ENCODE data around the gene MANSC1.
A peak's percentile ranks its signal among the peaks of the same experiment; 100 is the strongest.
"Not testable (repeated sequence)": the region's sequence is repeated elsewhere in the genome, so short reads cannot be mapped to it uniquely, and the experiment has no call there.

Gene MANSC1

DNA sequence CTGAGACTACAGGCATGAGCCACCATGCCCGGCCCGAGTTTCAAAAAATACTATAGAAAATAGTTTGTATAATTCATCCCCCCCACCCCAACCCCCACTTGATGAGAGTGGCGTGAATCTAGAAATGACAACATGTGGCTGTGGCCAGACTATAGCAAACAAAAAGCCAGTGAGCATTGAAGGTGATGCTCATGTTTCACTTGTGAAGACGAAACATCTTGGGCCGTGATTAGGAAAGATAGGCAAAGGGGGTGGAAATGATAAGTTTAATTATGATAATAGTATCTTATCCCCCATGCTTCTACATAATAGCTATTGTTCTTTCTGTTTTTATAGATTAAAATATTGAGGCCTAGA, 15.4 kb upstream of the MANSC1 start:
- no peak for DNase-seq (ENCODE audit: low read depth)

DNA sequence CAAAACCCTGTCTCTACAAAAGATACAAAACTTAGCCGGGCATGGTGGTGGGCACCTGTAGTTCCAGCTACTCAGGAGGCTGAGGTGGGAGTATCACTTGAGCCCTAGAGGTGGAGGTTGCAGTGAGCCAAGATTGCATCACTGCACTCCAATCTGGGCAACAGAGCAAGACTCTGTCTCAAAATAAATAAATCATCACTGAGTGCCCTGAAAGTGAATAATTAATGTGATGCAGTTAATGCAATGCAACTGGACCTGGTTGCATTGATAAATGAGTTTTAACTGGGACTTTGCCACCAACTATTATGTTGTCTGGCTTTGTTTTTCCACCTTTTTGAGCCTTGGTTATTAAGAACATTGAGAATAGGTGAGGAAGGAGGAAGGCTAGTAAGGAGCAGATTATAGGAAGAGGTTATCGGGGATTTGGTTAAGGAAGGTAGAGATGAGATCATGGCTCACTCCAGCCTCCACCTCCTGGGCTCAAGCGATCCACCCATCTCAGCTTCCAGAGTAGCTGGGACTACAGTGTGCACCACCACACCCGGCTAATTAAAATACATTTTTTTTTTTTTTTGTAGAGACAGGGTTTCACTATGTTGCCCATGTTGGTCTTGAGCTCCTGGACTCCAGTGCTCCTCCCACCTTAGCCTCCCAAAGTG, 14.9 kb upstream of the MANSC1 start:
- no peak for DNase-seq (ENCODE audit: low read depth)

- DNase-seq (ENCODE audit: low read depth) = no peak
These were observed 8.5 kb upstream of the MANSC1 start for GRCh38 chr12:12358528-12358927.

DNA sequence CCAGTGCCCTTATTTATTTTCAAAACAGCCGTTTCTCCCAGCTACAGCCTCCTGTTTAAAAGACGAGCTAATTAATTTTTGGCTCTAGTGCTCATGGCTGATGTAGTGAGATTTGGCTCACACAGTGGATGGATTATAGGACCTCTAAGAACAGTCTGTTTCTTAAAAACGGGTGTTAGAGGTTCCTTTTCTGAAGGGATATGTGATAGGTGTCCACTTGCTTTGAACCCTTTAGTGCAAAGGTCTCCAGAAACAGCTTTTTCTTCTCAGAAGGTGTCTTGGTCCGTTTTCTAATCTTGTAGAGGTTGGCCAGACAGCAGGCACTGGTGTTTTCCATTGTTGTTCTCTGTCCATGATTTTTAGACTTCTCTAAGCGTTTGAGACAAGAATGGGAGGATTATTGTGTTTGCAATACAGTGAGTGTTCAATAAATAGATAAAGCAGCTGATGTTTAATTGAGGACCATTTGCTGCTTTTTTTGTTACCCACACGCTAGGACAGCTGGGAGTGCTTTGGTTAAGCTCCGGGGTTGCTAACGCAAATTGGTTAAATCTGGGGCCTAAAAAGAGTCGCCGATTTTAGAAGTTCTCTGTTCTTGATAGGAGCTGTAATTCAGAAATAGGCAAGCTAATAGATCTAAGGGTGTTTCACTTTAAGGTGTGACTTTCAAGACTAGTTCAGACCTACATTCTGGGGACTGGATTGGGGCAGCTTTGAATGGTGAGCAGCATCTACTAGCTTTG, 7.8 kb upstream of the MANSC1 start:
- DNase-seq (ENCODE audit: low read depth) = no peak

GRCh38 chr12:12356896-12357718, 7.1 kb upstream of the MANSC1 start, which contains the start of gene BORCS5:
TSS of gene BORCS5 (plus strand) at chr12:12357078. CDS start at chr12:12357452, 374 bp downstream.
- peak; percentile 96 for DNase-seq (ENCODE audit: low read depth)

DNA sequence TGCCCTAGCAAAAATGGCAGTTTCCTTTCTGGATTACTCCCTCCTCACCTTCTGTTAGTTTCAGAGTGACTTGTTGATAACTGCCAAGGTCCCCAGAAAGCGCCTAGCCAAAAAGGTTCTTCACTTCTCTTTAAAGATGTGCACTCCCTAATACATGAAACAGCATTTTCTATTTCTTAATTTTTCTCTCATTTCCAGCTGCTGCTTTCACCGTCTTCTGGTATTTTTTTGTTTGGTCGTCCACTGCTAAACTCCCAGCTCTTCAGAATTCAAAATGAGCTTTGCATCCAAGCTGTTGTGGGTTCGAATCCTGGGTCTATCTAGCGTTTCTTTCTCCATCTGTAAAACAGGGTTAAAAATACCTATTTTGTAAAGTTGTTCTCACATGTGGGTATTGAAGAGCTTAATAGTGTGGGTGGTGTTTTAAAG, 6.4 kb upstream of the MANSC1 start:
- no peak for DNase-seq (ENCODE audit: low read depth)

- DNase-seq (ENCODE audit: low read depth) = no peak
These were observed 3.8 kb upstream of the MANSC1 start for GRCh38 chr12:12353807-12354206.

DNA sequence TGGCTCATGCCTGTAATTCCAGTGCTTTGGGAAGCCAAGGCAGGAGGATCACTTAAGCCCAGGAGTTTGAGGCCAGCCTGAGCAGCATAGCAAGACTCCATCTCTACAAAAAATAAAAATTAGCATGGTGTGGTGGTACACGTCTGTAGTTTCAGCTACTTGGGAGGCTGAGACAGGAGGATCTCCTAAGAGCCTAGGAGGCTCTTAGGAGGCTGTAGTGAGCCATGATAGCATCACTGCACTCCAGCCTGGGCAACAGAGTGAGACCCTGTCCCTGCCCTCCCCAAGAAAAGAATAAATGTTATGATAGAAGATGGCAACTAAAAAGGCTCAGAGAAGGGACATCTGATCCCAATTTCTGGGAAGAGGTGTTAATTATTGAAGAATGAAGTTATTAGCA, 3.2 kb upstream of the MANSC1 start:
- DNase-seq (ENCODE audit: low read depth) = no peak

DNA sequence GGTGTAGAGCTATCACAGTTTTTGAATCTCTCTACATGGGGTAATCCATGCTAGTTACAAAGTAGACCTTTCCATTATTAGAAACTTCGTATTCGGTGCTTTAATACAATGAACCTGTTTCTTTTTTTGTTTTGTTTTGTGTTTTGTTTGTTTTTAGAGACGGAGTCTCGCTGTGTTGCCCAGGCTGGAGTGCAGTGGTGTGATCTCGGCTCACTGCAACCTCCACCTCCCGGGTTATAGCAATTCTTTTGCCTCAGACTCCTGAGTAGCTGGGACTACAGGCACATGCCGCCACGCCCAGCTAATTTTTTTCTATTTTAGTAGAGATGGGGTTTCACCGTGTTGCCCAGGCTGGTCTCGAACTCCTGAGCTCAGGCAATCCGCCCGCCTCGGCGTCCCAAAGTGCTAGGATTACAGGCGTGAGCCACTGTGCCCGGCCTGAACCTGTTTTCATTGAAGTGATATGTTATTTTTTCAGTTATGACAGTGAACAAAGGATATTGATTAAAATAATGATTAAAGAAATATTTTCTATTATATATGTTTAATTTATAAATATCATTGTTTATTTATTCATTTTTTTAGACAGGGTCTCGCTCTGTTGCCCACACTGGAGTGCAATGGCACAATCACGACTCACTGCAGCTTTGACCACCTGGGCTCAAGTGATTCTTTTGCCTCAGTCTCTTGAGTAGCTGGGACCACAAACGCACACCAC, 1.6 kb upstream of the MANSC1 start:
- not testable (repeated sequence) for DNase-seq (ENCODE audit: low read depth)

- DNase-seq (ENCODE audit: low read depth) = no peak
These were observed 924 bp upstream of the MANSC1 start for GRCh38 chr12:12350868-12351463.

DNA sequence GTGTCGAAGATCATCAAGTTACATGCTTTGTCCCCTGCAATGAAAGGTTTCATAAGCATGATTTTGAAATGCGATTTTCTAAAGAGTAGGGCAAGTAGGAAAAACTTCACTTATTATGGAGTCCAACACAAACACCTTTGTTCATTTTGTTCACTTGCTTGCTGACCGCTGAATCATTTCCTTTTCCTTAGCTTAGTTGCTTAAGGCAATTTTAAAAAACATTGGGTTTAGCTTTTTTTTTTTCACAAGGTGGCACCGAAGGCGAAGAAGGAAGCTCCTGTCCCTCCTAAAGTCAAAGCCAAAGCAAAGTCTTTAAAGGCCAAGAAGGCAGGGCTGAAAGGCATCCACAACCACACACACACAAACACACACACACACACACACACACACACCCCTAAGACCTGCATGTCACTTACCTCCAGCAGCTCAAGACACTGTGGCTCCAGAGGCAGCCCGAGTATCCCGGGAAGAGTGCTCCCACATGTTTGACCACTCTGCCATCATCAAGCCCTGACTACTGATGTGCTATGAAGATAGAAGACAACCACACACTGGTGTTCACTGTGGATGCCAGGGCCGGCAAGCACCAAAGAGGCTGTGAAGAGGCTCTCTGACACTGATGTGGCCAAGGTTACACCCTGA, 11.4 kb downstream of the MANSC1 start:
- no peak for DNase-seq (ENCODE audit: low read depth)

GRCh38 chr12:12336511-12336910, 13.5 kb downstream of the MANSC1 start:
- no peak for DNase-seq (ENCODE audit: low read depth)

DNA sequence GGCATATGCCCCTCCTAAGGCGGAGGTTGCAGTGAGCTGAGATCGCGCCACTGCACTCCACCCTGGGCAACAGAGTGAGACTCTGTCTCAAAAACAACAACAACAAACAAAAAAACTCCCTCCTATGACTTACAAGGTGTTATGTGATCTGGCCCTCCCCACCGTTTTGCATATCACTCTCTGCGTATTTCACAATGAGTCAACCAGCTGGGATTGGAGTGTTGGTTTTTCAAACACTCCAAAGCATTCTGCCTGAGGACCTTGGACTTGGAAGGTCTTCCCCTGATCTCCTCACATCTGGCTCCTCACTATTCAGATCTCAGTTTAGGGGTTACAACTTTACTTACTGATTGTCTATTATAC, 14.0 kb downstream of the MANSC1 start:
- no peak for DNase-seq (ENCODE audit: low read depth)

DNA sequence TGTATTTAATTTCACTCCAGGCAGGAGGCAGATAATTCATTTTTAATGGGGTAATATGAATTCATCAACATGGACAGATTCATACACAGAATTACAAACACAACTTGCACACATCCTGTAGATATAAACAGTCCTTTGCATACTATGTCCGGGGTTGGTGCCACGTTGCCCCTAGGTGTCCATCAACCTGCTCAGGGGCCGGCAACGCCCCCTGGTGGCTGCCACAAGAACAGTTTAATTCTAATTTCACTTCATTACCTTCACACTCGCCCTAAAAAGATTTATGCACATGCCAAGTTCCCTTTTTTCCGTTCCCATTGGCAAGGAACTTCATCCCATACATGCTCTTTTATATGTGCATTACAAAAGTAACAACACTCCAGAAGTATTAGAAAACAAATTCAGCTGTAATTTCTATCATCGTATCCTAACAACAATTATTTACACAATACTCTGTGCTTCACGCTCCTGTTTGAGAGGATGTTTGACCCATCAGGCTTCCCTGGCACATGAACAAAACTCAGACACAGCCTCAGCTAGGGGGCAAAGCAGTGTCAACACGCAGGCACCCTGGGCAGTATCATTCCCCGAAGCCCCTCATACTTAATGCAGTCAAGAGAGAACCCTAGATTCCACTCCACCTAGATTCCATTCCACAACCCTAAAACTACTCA, 15.5 kb downstream of the MANSC1 start:
- peak; percentile 31 for DNase-seq (ENCODE audit: low read depth)

- DNase-seq (ENCODE audit: low read depth) = no peak
These were observed 16.4 kb downstream of the MANSC1 start for GRCh38 chr12:12333407-12334366.

- no peak for DNase-seq (ENCODE audit: low read depth)
These were observed 18.1 kb downstream of the MANSC1 start for GRCh38 chr12:12331896-12332295.

GRCh38 chr12:12331244-12331771, 18.7 kb downstream of the MANSC1 start:
- DNase-seq (ENCODE audit: low read depth) = no peak

DNA sequence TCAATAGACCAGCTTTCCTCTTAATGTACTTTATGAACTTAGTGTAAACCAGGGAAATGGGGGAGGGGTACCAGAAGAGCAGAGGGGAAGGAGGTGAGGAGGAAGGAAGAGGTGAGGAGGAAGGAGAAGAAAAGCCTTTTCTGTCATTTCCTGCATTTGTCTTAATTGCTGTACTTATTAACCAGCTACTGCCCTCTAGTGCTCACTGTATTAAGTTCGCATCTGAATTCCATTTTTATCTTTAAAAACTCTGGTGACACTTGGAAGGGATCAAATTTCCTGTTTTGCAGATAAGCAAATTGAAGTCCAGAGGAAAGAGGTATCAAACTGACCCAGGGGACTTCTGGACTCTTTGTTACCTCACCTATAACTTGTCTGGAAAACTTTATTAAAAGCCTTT, 22.2 kb downstream of the MANSC1 start:
- DNase-seq (ENCODE audit: low read depth) = no peak

DNA sequence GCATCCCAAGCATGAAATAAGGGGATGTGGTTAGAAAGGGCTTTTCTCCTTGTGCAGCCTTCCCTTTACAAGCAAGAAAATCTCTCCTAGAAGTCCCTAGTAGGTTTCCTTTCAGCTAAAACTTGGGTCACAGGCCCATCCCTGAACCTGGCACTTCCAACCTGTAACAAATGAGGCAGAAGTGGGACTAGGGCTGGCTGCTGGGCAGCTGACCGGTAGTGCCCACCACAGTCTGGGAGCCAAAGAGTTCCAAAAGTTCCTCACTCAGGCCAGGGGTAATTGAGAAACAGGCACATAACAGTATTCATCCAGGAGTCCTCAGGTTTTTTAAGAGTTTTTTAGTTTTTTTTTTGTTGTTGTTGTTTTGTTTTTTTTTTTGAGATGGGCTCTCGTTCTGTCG, 23.8 kb downstream of the MANSC1 start:
- DNase-seq (ENCODE audit: low read depth) = no peak

Data from T follicular helper cell (primary cell).